Parathyroid adenoma (tissue), 2 donors: ENCODE results near the gene CXCL10.

Experiments
- H2AFZ ChIP-seq: fragments of 300-600 bp; sonication (generic); one replicate; pipeline ENCODE4 v1.7.0; 2017; ENCODE audit warnings: antibody characterized with exemption, mild to moderate bottlenecking
- H3K27ac ChIP-seq: fragments of 300-600 bp; sonication (generic); one replicate; pipeline ENCODE4 v1.7.0; 2017
- H3K27me3 ChIP-seq: fragments of 300-600 bp; sonication (generic); one replicate; pipeline ENCODE4 v1.7.0; 2017; ENCODE audit warnings: low read length; ENCODE audit not compliant: control insufficient read depth, insufficient read depth
- H3K36me3 ChIP-seq: fragments of 300-600 bp; sonication (generic); one replicate; pipeline ENCODE4 v1.7.0; 2017; ENCODE audit warnings: low read length; ENCODE audit not compliant: control insufficient read depth, insufficient read depth
- H3K4me1 ChIP-seq: fragments of 300-600 bp; sonication (generic); one replicate; pipeline ENCODE4 v1.7.0; 2017; ENCODE audit warnings: control low read depth
- H3K4me2 ChIP-seq: fragments of 300-600 bp; sonication (generic); one replicate; pipeline ENCODE4 v1.7.0; 2017; ENCODE audit warnings: low read length
- H3K4me3 ChIP-seq: fragments of 300-600 bp; sonication (generic); one replicate; pipeline ENCODE4 v1.7.0; 2017; ENCODE audit warnings: low read depth, low read length
- H3K79me2 ChIP-seq: fragments of 300-600 bp; sonication (generic); one replicate; pipeline ENCODE4 v1.7.0; 2017; ENCODE audit warnings: control low read depth
- H3K9ac ChIP-seq: fragments of 300-600 bp; sonication (generic); one replicate; pipeline ENCODE4 v1.7.0; 2017; ENCODE audit warnings: mild to moderate bottlenecking
- H3K9me3 ChIP-seq: fragments of 300-600 bp; sonication (generic); one replicate; pipeline ENCODE4 v1.7.0; 2017; ENCODE audit warnings: low read length; ENCODE audit not compliant: control insufficient read depth
- TF ChIP-seq, protein P1 (sequence below): fragments of 300-600 bp; sonication (generic); IDR thresholded peaks from one replicate; pipeline ENCODE4 v1.7.0; 2017; ENCODE audit warnings: antibody characterized with exemption, mild to moderate bottlenecking
- donor health status: primary hyperparathyroidism.

CXCL10 gene

DNA sequence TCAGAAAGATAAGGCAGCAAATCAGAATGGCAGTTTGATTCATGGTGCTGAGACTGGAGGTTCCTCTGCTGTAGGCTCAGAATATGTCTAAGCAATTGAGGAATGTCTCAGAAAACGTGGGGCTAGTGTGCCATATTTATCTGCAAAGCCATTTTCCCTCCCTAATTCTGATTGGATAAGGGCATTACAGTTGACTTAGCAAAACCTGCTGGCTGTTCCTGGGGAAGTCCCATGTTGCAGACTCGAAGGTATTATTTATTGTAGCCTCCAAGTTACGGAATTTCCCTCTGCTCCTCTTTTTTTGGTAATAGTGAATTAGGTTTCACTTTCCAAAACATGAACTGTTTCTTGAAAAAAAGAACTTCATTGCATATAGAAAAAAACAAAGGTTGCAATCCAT lies at the start of gene CXCL10:
TSS of gene CXCL10 (minus strand) at position 109 of the 400 bp plus-strand sequence. CDS start at position 43, 66 bp downstream.
- H3K9ac ChIP-seq: no peak within 1 kb of the TSS
- peak within 1 kb of the TSS; percentile 11 for H3K4me3 ChIP-seq
- H3K4me2 ChIP-seq: peak within 1 kb of the TSS; percentile 31
- no peaks in the 10 kb centered on the region for H3K9me3 ChIP-seq
- no peaks in the 10 kb centered on the region for H3K79me2 ChIP-seq
- peaks cover 5% of the 10 kb centered on the region for H3K4me1 ChIP-seq
- H2AFZ ChIP-seq: no peak within 1 kb of the TSS
- no peaks in the 10 kb centered on the region for H3K27me3 ChIP-seq
- no peaks in the 10 kb centered on the region for H3K36me3 ChIP-seq
- TF ChIP-seq, protein P1, sequence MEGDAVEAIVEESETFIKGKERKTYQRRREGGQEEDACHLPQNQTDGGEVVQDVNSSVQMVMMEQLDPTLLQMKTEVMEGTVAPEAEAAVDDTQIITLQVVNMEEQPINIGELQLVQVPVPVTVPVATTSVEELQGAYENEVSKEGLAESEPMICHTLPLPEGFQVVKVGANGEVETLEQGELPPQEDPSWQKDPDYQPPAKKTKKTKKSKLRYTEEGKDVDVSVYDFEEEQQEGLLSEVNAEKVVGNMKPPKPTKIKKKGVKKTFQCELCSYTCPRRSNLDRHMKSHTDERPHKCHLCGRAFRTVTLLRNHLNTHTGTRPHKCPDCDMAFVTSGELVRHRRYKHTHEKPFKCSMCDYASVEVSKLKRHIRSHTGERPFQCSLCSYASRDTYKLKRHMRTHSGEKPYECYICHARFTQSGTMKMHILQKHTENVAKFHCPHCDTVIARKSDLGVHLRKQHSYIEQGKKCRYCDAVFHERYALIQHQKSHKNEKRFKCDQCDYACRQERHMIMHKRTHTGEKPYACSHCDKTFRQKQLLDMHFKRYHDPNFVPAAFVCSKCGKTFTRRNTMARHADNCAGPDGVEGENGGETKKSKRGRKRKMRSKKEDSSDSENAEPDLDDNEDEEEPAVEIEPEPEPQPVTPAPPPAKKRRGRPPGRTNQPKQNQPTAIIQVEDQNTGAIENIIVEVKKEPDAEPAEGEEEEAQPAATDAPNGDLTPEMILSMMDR: no peak
- no peak within 1 kb of the TSS for H3K27ac ChIP-seq

DNA sequence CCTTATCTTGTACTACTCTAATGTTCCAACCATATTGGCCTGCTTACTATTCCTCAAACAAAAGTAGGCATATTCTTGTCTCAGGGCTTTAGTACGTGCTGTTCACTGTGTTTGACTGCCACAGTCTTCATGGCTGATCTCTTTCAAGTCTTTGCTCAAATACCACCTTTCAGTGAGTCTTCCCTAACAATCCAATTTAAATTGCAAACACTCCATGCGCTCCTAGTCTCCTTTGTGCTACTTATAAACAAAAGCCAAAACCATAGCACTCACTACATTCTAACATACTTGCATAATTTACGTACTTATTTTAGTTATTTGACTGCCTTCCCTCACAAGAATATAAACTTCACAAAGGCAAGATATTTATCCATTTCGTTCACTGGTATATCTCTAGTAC lies 49.5 kb upstream of the CXCL10 start:
- Histone ChIP-seq H3K4me2 (no peak overlapping the region), H3K9me3 (no peaks in the 10 kb centered on the region), H3K27ac (no peak overlapping the region), H2AFZ (no peak overlapping the region), H3K27me3 (no peaks in the 10 kb centered on the region), H3K4me3 (no peak overlapping the region), H3K36me3 (no peaks in the 10 kb centered on the region), H3K9ac (no peak overlapping the region), H3K79me2 (no peaks in the 10 kb centered on the region), H3K4me1 (no peaks in the 10 kb centered on the region)
- TF ChIP-seq, protein P1: no peak

DNA sequence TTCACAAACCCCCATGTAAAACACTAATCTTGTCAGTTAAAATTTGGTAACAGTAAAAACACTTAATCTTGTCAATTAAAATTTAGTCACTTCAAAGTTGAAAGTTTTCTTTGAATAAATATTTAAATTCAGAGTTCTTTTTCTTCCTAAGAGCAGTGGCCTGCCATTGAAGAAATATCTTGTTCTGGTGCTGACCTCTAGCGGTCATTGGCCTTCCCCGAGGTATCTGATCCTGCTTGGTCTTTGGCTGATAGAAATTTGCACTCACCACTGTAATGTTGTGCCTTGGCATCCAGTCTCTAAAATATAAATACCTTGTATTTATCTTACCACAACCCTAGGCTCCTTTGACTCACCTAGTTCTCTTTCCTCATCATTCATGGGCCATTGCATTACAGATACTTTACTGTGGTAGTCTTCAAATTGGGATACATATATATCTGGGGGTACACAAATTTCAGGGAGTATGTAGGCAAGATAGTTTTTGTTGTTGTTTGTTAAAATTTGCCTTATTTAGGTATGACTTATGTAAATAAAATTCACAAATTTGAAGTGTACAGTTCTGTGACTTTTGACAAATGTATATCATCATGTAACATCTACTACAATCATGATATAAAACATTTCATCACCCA lies 44.5 kb upstream of the CXCL10 start:
- no peak overlapping the region for H3K4me3 ChIP-seq
- H3K9me3 ChIP-seq: no peaks in the 10 kb centered on the region
- H3K27ac ChIP-seq: no peak overlapping the region
- H3K9ac ChIP-seq: no peak overlapping the region
- H2AFZ ChIP-seq: no peak overlapping the region
- H3K79me2 ChIP-seq: no peaks in the 10 kb centered on the region
- H3K36me3 ChIP-seq: no peaks in the 10 kb centered on the region
- TF ChIP-seq, protein P1: peak; percentile 63
- no peaks in the 10 kb centered on the region for H3K27me3 ChIP-seq
- H3K4me2 ChIP-seq: no peak overlapping the region
- H3K4me1 ChIP-seq: no peaks in the 10 kb centered on the region

DNA sequence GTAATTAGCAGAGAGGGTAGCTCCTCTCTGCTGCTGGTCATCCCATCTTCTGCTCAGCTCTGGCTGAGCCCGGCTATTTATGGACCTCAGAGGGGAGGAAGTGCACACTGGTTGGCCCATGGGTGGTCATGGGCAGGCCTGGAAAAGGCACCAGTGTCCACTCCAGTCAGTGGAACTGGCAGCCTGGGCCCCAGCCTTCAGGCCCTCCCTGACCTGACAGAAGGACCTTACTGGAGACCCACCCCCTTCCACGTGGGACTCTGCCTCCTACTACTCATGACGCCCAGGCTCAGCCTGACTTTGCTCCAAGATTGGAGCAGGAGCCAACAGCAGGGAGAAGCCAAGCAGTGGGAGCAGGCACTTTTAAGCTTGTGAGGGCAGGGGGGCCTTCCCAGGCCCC lies 43.2 kb upstream of the CXCL10 start:
- Histone ChIP-seq H2AFZ (no peak overlapping the region), H3K9me3 (no peaks in the 10 kb centered on the region), H3K4me1 (no peaks in the 10 kb centered on the region), H3K27me3 (no peaks in the 10 kb centered on the region), H3K4me3 (no peak overlapping the region), H3K27ac (no peak overlapping the region), H3K9ac (no peak overlapping the region), H3K36me3 (no peaks in the 10 kb centered on the region), H3K79me2 (no peaks in the 10 kb centered on the region), H3K4me2 (no peak overlapping the region)
- TF ChIP-seq, protein P1: no peak

DNA sequence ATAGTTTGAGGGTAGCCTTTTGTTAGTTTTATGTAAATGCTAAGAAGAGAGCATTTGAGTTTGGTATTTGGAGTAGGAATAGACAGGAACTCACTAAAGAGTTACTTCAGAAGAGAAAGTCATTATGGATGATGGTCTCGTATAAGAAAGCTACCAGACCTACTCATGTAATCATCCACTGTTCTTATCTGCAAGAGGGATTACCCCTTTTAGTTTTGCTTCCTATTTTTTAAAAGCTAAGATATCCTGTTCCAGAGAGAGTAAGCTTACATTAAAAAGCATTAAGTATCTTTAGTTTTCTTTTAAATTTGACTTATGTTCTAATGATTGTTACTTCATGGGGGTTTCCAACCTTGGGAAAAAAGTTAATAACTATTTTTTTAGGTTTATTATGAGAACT lies 38.7 kb upstream of the CXCL10 start:
- H3K4me3 ChIP-seq: no peak overlapping the region
- H3K4me1 ChIP-seq: no peaks in the 10 kb centered on the region
- H3K27me3 ChIP-seq: no peaks in the 10 kb centered on the region
- no peak overlapping the region for H3K9ac ChIP-seq
- TF ChIP-seq, protein P1: no peak
- H3K4me2 ChIP-seq: no peak overlapping the region
- H3K36me3 ChIP-seq: no peaks in the 10 kb centered on the region
- no peak overlapping the region for H2AFZ ChIP-seq
- H3K27ac ChIP-seq: no peak overlapping the region
- no peaks in the 10 kb centered on the region for H3K79me2 ChIP-seq
- H3K9me3 ChIP-seq: no peaks in the 10 kb centered on the region
